Keratinocyte (primary cell): ENCODE results near the gene ASTN1. TPM values are rescaled to one million over a fixed set of nuclear protein-coding genes. Genes with fewer than 3 reads are reported as not detected.

Source experiments
- DNase-seq: peaks from one replicate; pipeline ENCODE4 v3.0.0-alpha.2; 2011; ENCODE audit warnings: low read depth, missing footprints, low spot score
- FAIRE-seq: peaks from 2 replicates; lab custom pipeline; 2011; peaks lifted over from hg19 to GRCh38; lab: Jason Lieb, UNC
- H2AFZ ChIP-seq: 2 replicates; pipeline ENCODE4 v1.6.0; 2012; ENCODE audit warnings: low read length, control low read depth, inconsistent platforms; ENCODE audit not compliant: control insufficient read depth
- H3K27ac ChIP-seq: 2 replicates; pipeline ENCODE4 v1.5.1; 2011; ENCODE audit warnings: low read length; ENCODE audit not compliant: control insufficient read depth, insufficient read depth
- H3K27me3 ChIP-seq: 3 replicates; pipeline ENCODE4 v1.6.0; 2011; ENCODE audit warnings: low read length; ENCODE audit not compliant: control insufficient read depth, insufficient read depth; ENCODE audit errors: extremely low read depth
- H3K36me3 ChIP-seq, 2 experiments: 2 replicates in 1 of 2; 3 replicates in 1 of 2; pipeline ENCODE4 v1.5.1; 2011; ENCODE audit warnings: low read length in 2 of 2, mild to moderate bottlenecking in 1 of 2; ENCODE audit not compliant: control insufficient read depth in 2 of 2, insufficient read depth in 2 of 2; ENCODE audit errors: extremely low read depth in 1 of 2
- H3K4me1 ChIP-seq: 3 replicates; pipeline ENCODE4 v1.5.1; 2011; ENCODE audit warnings: low read length; ENCODE audit not compliant: control insufficient read depth, insufficient read depth; ENCODE audit errors: extremely low read depth
- H3K4me2 ChIP-seq: 3 replicates; pipeline ENCODE4 v1.6.0; 2011; ENCODE audit warnings: low read depth, low read length; ENCODE audit not compliant: control insufficient read depth, insufficient read depth; ENCODE audit errors: extremely low read depth
- H3K4me3 ChIP-seq, 3 experiments: fragments of 200-600 bp in 1 of 3; sonication (generic) in 1 of 3; 2 replicates in 2 of 3; 3 replicates in 1 of 3; pipeline ENCODE4 v1.5.1; 2011 to 2016; ENCODE audit warnings: low read length in 3 of 3, mild to moderate bottlenecking in 3 of 3, control low read depth in 2 of 3, inconsistent platforms in 1 of 3, low read depth in 1 of 3, mixed read lengths in 1 of 3, mixed run types in 1 of 3, moderate library complexity in 1 of 3; ENCODE audit not compliant: control insufficient read depth in 2 of 3, insufficient read depth in 2 of 3; ENCODE audit errors: extremely low read depth in 1 of 3
- H3K79me2 ChIP-seq: 2 replicates; pipeline ENCODE4 v1.6.0; 2012; ENCODE audit warnings: low read length; ENCODE audit not compliant: control insufficient read depth, insufficient read depth
- H3K9ac ChIP-seq: 3 replicates; pipeline ENCODE4 v1.6.0; 2011; ENCODE audit warnings: low read length; ENCODE audit not compliant: control insufficient read depth, insufficient read depth; ENCODE audit errors: extremely low read depth
- H3K9me1 ChIP-seq: 3 replicates; pipeline ENCODE4 v1.6.0; 2011; ENCODE audit warnings: low read length; ENCODE audit not compliant: control insufficient read depth, insufficient read depth; ENCODE audit errors: extremely low read depth
- H3K9me3 ChIP-seq: 2 replicates; pipeline ENCODE4 v1.5.1; 2012; ENCODE audit warnings: low read depth, low read length; ENCODE audit not compliant: control insufficient read depth
- H4K20me1 ChIP-seq: 3 replicates; pipeline ENCODE4 v1.6.0; 2011; ENCODE audit warnings: low read length; ENCODE audit not compliant: control insufficient read depth, insufficient read depth; ENCODE audit errors: extremely low read depth
- EZH2 ChIP-seq: IDR thresholded peaks from one replicate; pipeline ENCODE4 v1.6.1; 2012; ENCODE audit warnings: inconsistent platforms, mild to moderate bottlenecking, low read length, moderate library complexity
- dilution Hi-C: fragments of 300-500 bp; cut with MboI; formaldehyde crosslinking; loops from one replicate; pipeline ENCODE4 v1.7.0; 2020; ENCODE audit warnings: low sequenced_read_pairs; ENCODE audit not compliant: extremely low pct_ligation_motif_present
- polyA plus RNA-seq, 5 experiments: library from polyadenylated mRNA; depleted of rRNA in 3 of 5; stranded (reverse) in 3 of 5; stranded (forward) in 1 of 5; unstranded in 1 of 5; fragments of >200 nt; gene quantifications; 1 replicate in 1 of 5; 2 replicates in 3 of 5; 3 replicates in 1 of 5; pipeline versions ENCODE4 v1.2.1 to v1.2.3, GENCODE V29; 2011 to 2012; ENCODE audit warnings: missing spikeins in 2 of 5, low read depth in 1 of 5, low replicate concordance in 1 of 5
- TF ChIP-seq, protein P1 (sequence below), 3 experiments: IDR thresholded peaks in 1 of 3; conservative IDR thresholded peaks in 1 of 3; optimal IDR thresholded peaks in 1 of 3; 2 replicates in 2 of 3; 3 replicates in 1 of 3; pipeline versions ENCODE3 to v1.5.1; 2011; ENCODE audit warnings: low read length in 3 of 3, mild to moderate bottlenecking in 3 of 3, moderate library complexity in 2 of 3, control low read depth in 1 of 3, inconsistent platforms in 1 of 3; ENCODE audit not compliant: insufficient read depth in 2 of 3; ENCODE audit errors: extremely low read depth in 1 of 3

The ASTN1 gene
- polyA plus RNA-seq, 1 donor (not counting 4 experiments of a cell fraction or from before 2014, with no cell fraction given): 0.08 TPM

DNA sequence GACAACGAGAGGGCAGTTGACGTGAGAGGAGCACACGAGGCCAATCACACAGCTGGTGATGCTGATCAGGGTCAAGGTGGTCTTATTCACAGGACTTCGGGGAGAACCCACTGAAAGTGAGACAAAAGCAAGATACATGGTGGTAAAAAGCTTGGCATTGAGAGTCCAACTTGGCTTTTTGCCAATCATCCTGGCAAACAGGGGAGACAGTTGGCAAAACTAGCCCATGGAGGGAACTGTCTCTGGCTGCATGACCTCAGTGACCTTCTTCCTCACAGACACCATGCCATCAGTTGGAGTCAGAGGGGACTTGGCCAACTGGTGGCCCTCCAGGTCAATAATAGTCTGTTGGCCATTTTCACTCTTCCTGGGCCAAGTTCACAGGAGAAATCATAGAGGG is 139.9 kb downstream of the ASTN1 start:
- TF ChIP-seq, protein P1, sequence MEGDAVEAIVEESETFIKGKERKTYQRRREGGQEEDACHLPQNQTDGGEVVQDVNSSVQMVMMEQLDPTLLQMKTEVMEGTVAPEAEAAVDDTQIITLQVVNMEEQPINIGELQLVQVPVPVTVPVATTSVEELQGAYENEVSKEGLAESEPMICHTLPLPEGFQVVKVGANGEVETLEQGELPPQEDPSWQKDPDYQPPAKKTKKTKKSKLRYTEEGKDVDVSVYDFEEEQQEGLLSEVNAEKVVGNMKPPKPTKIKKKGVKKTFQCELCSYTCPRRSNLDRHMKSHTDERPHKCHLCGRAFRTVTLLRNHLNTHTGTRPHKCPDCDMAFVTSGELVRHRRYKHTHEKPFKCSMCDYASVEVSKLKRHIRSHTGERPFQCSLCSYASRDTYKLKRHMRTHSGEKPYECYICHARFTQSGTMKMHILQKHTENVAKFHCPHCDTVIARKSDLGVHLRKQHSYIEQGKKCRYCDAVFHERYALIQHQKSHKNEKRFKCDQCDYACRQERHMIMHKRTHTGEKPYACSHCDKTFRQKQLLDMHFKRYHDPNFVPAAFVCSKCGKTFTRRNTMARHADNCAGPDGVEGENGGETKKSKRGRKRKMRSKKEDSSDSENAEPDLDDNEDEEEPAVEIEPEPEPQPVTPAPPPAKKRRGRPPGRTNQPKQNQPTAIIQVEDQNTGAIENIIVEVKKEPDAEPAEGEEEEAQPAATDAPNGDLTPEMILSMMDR (optimal IDR thresholded peaks at IDR 0.05 in 1 of 3, IDR thresholded peaks at IDR 0.05 in 1 of 3, conservative IDR thresholded peaks at IDR 0.05 in 1 of 3; ENCODE audit: extremely low read depth in 1 of 3, insufficient read depth in 2 of 3, low read length in 3 of 3): no peak
- no peak for TF ChIP-seq EZH2
- dilution Hi-C loops: no loop called here
- H4K20me1 ChIP-seq: no peaks in the 10 kb centered on the region

DNA sequence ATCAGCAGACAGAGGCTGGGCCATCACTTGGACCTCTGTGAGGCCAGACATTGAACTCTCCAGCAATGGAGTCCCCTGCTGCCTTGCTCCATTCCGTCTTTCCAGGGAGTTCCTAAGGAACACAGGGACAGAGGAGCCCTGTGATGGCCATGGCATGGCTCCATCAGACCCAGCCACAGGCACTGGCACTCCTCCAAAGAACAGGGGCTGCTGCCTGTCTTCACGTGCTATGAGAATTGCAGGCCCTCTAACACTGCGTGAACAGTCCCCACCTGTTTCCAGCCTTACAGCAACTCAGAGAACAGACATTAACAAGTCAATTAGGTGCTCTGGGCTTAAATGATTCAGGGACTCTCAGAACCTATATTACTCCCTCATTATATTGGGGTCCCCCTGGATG is 140.8 kb downstream of the ASTN1 start:
- Histone ChIP-seq H3K4me3 (no peak overlapping the region), H3K79me2 (no peaks in the 10 kb centered on the region), H3K36me3 (no peaks in the 10 kb centered on the region), H3K27me3 (peaks cover 11% of the 10 kb centered on the region), H3K9me3 (no peaks in the 10 kb centered on the region), H3K4me1 (no peaks in the 10 kb centered on the region), H3K9ac (no peak overlapping the region), H3K4me2 (no peak overlapping the region), H3K27ac (no peak overlapping the region), H2AFZ (no peak overlapping the region), H3K9me1 (no peaks in the 10 kb centered on the region), H4K20me1 (no peaks in the 10 kb centered on the region)
- FAIRE-seq (no peak), DNase-seq (no peak)
- dilution Hi-C loops: no loop called here
- no peak for TF ChIP-seq EZH2
- TF ChIP-seq, protein P1 (optimal IDR thresholded peaks at IDR 0.05 in 1 of 3, IDR thresholded peaks at IDR 0.05 in 1 of 3, conservative IDR thresholded peaks at IDR 0.05 in 1 of 3; ENCODE audit: extremely low read depth in 1 of 3, insufficient read depth in 2 of 3, low read length in 3 of 3): no peak

More for the DNA sequence above, 139.9 kb downstream of the ASTN1 start:
- Histone ChIP-seq H3K9me3 (no peaks in the 10 kb centered on the region), H3K79me2 (no peaks in the 10 kb centered on the region), H3K27ac (no peak overlapping the region), H3K9me1 (no peaks in the 10 kb centered on the region), H3K4me3 (no peak overlapping the region), H3K9ac (no peak overlapping the region), H2AFZ (no peak overlapping the region), H3K4me1 (no peaks in the 10 kb centered on the region), H3K4me2 (no peak overlapping the region), H3K27me3 (peaks cover 8% of the 10 kb centered on the region), H3K36me3 (no peaks in the 10 kb centered on the region)
- DNase-seq: no peak
- FAIRE-seq: no peak
